Measurements from ENCODE around the gene ANO2.

ANO2 gene

GRCh38 chr12:5768171-5768570 is 176.9 kb downstream of the ANO2 start:
- DNase-seq = no peak
- H3K36me3 ChIP-seq (replicated peaks) = no peaks in the 10 kb centered on the region
- no peak overlapping the region for H3K4me3 ChIP-seq (ENCODE audit: low read depth, low read length)
- in situ Hi-C loops (cut with HindIII; ENCODE audit: low pct_ligation_motif_present, low sequenced_read_pairs) = no loop called here
- no peak overlapping the region for H3K27ac ChIP-seq
- TF ChIP-seq, protein P1, sequence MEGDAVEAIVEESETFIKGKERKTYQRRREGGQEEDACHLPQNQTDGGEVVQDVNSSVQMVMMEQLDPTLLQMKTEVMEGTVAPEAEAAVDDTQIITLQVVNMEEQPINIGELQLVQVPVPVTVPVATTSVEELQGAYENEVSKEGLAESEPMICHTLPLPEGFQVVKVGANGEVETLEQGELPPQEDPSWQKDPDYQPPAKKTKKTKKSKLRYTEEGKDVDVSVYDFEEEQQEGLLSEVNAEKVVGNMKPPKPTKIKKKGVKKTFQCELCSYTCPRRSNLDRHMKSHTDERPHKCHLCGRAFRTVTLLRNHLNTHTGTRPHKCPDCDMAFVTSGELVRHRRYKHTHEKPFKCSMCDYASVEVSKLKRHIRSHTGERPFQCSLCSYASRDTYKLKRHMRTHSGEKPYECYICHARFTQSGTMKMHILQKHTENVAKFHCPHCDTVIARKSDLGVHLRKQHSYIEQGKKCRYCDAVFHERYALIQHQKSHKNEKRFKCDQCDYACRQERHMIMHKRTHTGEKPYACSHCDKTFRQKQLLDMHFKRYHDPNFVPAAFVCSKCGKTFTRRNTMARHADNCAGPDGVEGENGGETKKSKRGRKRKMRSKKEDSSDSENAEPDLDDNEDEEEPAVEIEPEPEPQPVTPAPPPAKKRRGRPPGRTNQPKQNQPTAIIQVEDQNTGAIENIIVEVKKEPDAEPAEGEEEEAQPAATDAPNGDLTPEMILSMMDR (IDR thresholded peaks at IDR 0.05; ENCODE audit: low read depth, low read length, missing control alignments) = no peak
- no peaks in the 10 kb centered on the region for H3K27me3 ChIP-seq (replicated peaks)

GRCh38 chr12:5758347-5758746 is 186.7 kb downstream of the ANO2 start:
- H3K4me3 ChIP-seq (ENCODE audit: low read depth, low read length) = no peak overlapping the region
- TF ChIP-seq, protein P1 (IDR thresholded peaks at IDR 0.05; ENCODE audit: low read depth, low read length, missing control alignments) = no peak
- H3K27me3 ChIP-seq (replicated peaks) = no peaks in the 10 kb centered on the region
- in situ Hi-C loops (cut with HindIII; ENCODE audit: low pct_ligation_motif_present, low sequenced_read_pairs) = no loop called here
- no peak overlapping the region for H3K27ac ChIP-seq
- H3K36me3 ChIP-seq (replicated peaks) = no peaks in the 10 kb centered on the region
- no peak for DNase-seq

DNA sequence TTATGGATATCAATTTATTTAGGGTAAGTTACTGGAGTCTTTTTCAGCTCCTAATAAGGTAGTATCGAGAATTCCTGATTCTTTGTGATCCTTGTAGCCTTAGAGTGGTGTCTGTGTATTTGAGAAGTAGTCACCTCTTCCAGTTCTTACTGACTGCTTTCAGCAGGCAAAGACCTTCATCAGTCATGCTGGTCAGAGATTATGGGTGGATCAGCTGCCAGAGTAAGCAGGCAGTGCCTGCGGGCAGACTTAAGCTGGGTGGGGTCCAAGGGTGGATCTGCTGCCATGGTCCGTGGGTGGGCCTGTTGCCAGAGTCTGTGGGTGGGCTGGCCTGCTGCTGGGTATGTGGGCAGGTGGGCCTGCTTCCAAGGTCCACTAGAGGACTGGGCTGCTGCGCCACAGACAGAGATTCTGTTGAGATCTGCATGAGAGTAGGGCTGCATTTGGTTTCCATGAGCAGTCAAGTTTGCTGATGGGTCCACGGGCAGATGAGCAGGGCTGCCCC is 188.7 kb downstream of the ANO2 start:
- DNase-seq = no peak
- no peaks in the 10 kb centered on the region for H3K27me3 ChIP-seq (replicated peaks)
- no peaks in the 10 kb centered on the region for H3K36me3 ChIP-seq (replicated peaks)
- TF ChIP-seq, protein P1 (IDR thresholded peaks at IDR 0.05; ENCODE audit: low read depth, low read length, missing control alignments) = no peak
- H3K27ac ChIP-seq = no peak overlapping the region
- in situ Hi-C loops (cut with HindIII; ENCODE audit: low pct_ligation_motif_present, low sequenced_read_pairs) = no loop called here
- H3K4me3 ChIP-seq (ENCODE audit: low read depth, low read length) = no peak overlapping the region

GRCh38 chr12:5748027-5748426 is 197.0 kb downstream of the ANO2 start:
- Histone ChIP-seq H3K36me3 (replicated peaks) (no peaks in the 10 kb centered on the region), H3K4me3 (ENCODE audit: low read depth, low read length) (no peak overlapping the region), H3K27ac (no peak overlapping the region), H3K27me3 (replicated peaks) (no peaks in the 10 kb centered on the region)
- DNase-seq = no peak
- in situ Hi-C loops (cut with HindIII; ENCODE audit: low pct_ligation_motif_present, low sequenced_read_pairs) = no loop called here
- TF ChIP-seq, protein P1 (IDR thresholded peaks at IDR 0.05; ENCODE audit: low read depth, low read length, missing control alignments) = no peak

- no peak for DNase-seq
- TF ChIP-seq, protein P1 (IDR thresholded peaks at IDR 0.05; ENCODE audit: low read depth, low read length, missing control alignments) = no peak
- in situ Hi-C loops (cut with HindIII; ENCODE audit: low pct_ligation_motif_present, low sequenced_read_pairs) = no loop called here
- Histone ChIP-seq H3K27ac (no peak overlapping the region), H3K36me3 (replicated peaks) (no peaks in the 10 kb centered on the region), H3K27me3 (replicated peaks) (no peaks in the 10 kb centered on the region), H3K4me3 (ENCODE audit: low read depth, low read length) (no peak overlapping the region)
Measured at GRCh38 chr12:5746917-5747316, 198.1 kb downstream of the ANO2 start.
